OCI-LY7 (cell line): ENCODE measurements around the gene DENND1A. TPM values are rescaled to one million over a fixed set of nuclear protein-coding genes. Genes with fewer than 3 reads are reported as not detected.

Experiments
- BruUV-seq: library from RNA; stranded (reverse); fragments of 400-500 nt; replicated peaks from 2 replicates; lab custom pipeline; 2021; lab: Mats Ljungman, UMichigan
- CTCF ChIA-PET: fragments of 300-600 bp; sonication (Branson Sonifier 250); formaldehyde crosslinking; loops from one replicate; lab custom pipeline; 2022; ENCODE audit warnings: antibody characterized with exemption; ENCODE audit not compliant: unreplicated experiment; lab: Charles Lee
- POLR2A ChIA-PET: fragments of 300-600 bp; sonication (Branson Sonifier 250); formaldehyde crosslinking; loops from one replicate; lab custom pipeline; 2022; ENCODE audit warnings: antibody characterized with exemption; lab: Charles Lee
- DNase-seq: peaks from one replicate; pipeline ENCODE4 v3.0.0-alpha.2; 2015; ENCODE audit warnings: low spot score
- H2AFZ ChIP-seq: fragments of 200-600 bp; sonication (generic), shearing (Covaris generic); 2 replicates; pipeline ENCODE4 v1.6.1; 2014; ENCODE audit warnings: mild to moderate bottlenecking, antibody characterized with exemption, low read length, moderate library complexity
- H3K27ac ChIP-seq: fragments of 200-600 bp; sonication (generic); 2 replicates; pipeline ENCODE4 v1.5.1; 2014; ENCODE audit warnings: mixed run types, low read depth, mild to moderate bottlenecking, moderate library complexity, low read length, inconsistent platforms; ENCODE audit not compliant: poor library complexity, severe bottlenecking
- H3K36me3 ChIP-seq: fragments of 200-600 bp; sonication (generic); 2 replicates; pipeline ENCODE4 v1.6.1; 2014; ENCODE audit warnings: mild to moderate bottlenecking, antibody characterized with exemption, low read length, moderate library complexity, mixed read lengths; ENCODE audit not compliant: insufficient read depth
- H3K4me1 ChIP-seq: fragments of 200-600 bp; sonication (generic); 2 replicates; pipeline ENCODE4 v1.5.1; 2014; ENCODE audit warnings: mild to moderate bottlenecking, low read length; ENCODE audit not compliant: insufficient read depth, poor library complexity, severe bottlenecking
- H3K4me2 ChIP-seq: fragments of 200-600 bp; sonication (generic); 2 replicates; pipeline ENCODE4 v1.6.1; 2014; ENCODE audit warnings: mild to moderate bottlenecking, low read length
- H3K4me3 ChIP-seq: fragments of 200-600 bp; sonication (generic); 2 replicates; pipeline ENCODE4 v1.5.1; 2014; ENCODE audit warnings: mild to moderate bottlenecking, low read depth, low read length; ENCODE audit not compliant: poor library complexity, severe bottlenecking
- H3K79me2 ChIP-seq: fragments of 200-600 bp; sonication (generic); 2 replicates; pipeline ENCODE4 v1.6.1; 2016; ENCODE audit warnings: low read depth, mild to moderate bottlenecking, low read length, moderate library complexity, mixed read lengths; ENCODE audit not compliant: insufficient read depth
- H3K9me2 ChIP-seq: fragments of 200-600 bp; sonication (generic); 2 replicates; pipeline ENCODE4 v1.6.1; 2016; ENCODE audit warnings: mild to moderate bottlenecking, low read length, mixed read lengths; ENCODE audit not compliant: insufficient read depth
- H3K9me3 ChIP-seq: fragments of 200-600 bp; sonication (generic); 2 replicates; pipeline ENCODE4 v1.6.1; 2014; ENCODE audit warnings: mild to moderate bottlenecking, mixed run types, low read length, mixed read lengths
- H4K20me1 ChIP-seq: fragments of 200-600 bp; sonication (generic); 2 replicates; pipeline ENCODE4 v1.6.1; 2014; ENCODE audit warnings: mild to moderate bottlenecking, antibody characterized with exemption, low read length, moderate library complexity, mixed read lengths; ENCODE audit not compliant: insufficient read depth
- EZH2phosphoT487 ChIP-seq: fragments of 200-600 bp; sonication (generic); IDR thresholded peaks from 2 replicates; pipeline ENCODE4 v1.6.1; 2018; ENCODE audit warnings: low read depth, borderline replicate concordance, mild to moderate bottlenecking, mixed run types, antibody characterized with exemption, low read length, moderate library complexity, mixed read lengths
- intact Hi-C: fragments of 100-400 bp; cut with micrococcal nuclease; formaldehyde crosslinking; loops from one replicate; pipeline ENCODE4 v1.10.0; 2022; ENCODE audit not compliant: unreplicated experiment
- total RNA-seq, 2 experiments: library from RNA; depleted of rRNA in 1 of 2; stranded (reverse); fragments of >200 nt in 1 of 2; shearing (Covaris generic) in 1 of 2; gene quantifications; 2 replicates each; pipeline ENCODE4 v1.2.3, GENCODE V29; 2014 to 2022
- TF ChIP-seq, protein P1 (sequence below): fragments of 200-600 bp; sonication (generic); conservative IDR thresholded peaks from 2 replicates; pipeline ENCODE4 v1.5.1; 2014; ENCODE audit warnings: mild to moderate bottlenecking, antibody characterized with exemption, low read length, moderate library complexity, mixed read lengths

The DENND1A gene
- total RNA-seq, 2 experiments from 2014 or later = 17.9 to 36.3 TPM

DNA sequence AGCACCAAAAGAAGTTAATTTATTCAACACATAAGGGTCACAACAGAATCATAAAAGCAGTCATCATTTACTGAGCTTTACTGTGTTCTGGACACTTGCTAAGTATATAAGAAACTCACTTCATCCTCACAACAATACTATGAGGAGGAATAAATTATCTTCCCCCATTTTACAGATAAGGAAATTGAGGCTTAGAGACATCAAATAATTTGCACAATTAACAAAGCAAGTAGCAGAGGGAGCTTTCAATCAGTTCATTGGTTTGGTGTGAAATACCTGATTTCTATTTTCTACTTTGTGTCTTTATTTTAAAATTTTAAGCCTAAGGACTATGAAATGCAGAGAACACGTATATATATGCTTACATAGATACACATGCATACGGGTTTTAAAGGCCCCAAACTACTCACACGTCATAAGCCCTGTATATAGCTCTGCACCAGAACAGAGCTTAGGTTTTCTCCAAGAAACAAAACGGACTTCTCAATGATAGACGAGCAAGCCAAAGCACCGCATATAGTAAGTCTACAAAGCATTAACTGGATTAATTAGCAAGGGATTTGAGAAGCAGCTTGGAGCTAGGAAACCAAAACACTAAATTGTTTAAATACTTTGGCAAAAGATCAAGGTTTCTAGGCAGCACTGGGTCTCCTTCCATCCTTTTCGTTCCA is 95.6 kb downstream of the DENND1A start:
- no peak for DNase-seq
- H3K4me1 ChIP-seq = peaks cover 7% of the 10 kb centered on the region
- ChIA-PET POLR2A (interaction anchor here (0.6 to 1.5 kb wide), 7 partner anchors 10 to 474 kb away, joined by 3 to 6 read pairs (median 4); no protein-coding TSS in a partner anchor), CTCF (no interaction called here)
- H3K36me3 ChIP-seq = no peaks in the 10 kb centered on the region
- no peak overlapping the region for H3K4me3 ChIP-seq
- no peaks in the 10 kb centered on the region for H3K9me2 ChIP-seq
- H3K27ac ChIP-seq = no peak overlapping the region
- intact Hi-C loops = no loop called here
- H3K9me3 ChIP-seq = peaks cover 9% of the 10 kb centered on the region; the same call in 1 of the 2 replicates
- no peak for TF ChIP-seq EZH2phosphoT487
- TF ChIP-seq, protein P1, sequence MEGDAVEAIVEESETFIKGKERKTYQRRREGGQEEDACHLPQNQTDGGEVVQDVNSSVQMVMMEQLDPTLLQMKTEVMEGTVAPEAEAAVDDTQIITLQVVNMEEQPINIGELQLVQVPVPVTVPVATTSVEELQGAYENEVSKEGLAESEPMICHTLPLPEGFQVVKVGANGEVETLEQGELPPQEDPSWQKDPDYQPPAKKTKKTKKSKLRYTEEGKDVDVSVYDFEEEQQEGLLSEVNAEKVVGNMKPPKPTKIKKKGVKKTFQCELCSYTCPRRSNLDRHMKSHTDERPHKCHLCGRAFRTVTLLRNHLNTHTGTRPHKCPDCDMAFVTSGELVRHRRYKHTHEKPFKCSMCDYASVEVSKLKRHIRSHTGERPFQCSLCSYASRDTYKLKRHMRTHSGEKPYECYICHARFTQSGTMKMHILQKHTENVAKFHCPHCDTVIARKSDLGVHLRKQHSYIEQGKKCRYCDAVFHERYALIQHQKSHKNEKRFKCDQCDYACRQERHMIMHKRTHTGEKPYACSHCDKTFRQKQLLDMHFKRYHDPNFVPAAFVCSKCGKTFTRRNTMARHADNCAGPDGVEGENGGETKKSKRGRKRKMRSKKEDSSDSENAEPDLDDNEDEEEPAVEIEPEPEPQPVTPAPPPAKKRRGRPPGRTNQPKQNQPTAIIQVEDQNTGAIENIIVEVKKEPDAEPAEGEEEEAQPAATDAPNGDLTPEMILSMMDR = no peak
- no peak overlapping the region for H2AFZ ChIP-seq
- no peaks in the 10 kb centered on the region for H3K79me2 ChIP-seq
- H3K4me2 ChIP-seq = no peak overlapping the region
- no peaks in the 10 kb centered on the region for H4K20me1 ChIP-seq
- no TSS peak for BruUV-seq

DNA sequence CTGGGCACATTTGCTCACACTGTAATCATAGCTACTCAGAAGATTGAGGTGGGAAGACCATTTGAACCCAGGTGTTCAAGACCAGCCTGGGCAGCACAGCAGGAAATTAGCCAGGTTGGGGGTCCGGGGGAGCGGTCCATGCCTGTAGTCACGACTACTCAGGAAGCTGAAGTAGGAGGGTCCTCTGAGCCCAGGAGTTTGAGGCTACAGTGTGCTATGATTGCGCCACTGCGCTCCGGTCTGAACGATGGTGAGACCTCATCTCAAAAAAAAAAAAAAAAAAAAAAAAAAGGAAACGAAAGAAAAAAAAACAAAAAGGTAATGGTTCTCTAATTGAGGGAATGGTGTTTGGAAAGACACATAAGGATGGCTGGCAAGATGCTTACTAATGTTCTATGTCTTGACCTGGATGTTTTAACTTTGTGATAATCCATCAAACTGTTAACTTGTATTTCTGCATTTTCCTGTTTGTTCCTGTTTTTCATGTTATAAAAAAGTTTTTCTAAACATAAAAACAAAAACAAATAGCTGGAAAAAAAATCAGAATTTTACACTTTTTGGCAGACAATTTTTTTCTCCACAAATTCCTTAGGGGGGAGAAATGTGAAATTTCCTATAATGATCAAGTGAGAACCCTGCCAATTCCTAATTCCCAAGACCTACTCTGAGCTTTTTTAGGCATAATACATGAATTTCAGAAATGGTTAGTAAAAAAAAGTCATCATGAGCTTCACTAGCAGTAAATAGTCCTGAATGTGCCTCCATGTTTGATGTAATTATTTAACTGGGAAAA is 96.9 kb downstream of the DENND1A start:
- BruUV-seq = no TSS peak
- no peaks in the 10 kb centered on the region for H4K20me1 ChIP-seq

More for the DNA sequence above, 96.9 kb downstream of the DENND1A start:
- Histone ChIP-seq H3K4me3 (no peak overlapping the region), H3K9me3 (peaks cover 22% of the 10 kb centered on the region), H3K36me3 (no peaks in the 10 kb centered on the region), H3K27ac (no peak overlapping the region), H3K4me1 (peaks cover 7% of the 10 kb centered on the region), H2AFZ (no peak overlapping the region), H3K9me2 (no peaks in the 10 kb centered on the region), H3K79me2 (no peaks in the 10 kb centered on the region), H3K4me2 (no peak overlapping the region)
- POLR2A ChIA-PET = interaction anchor here (0.7 to 1.3 kb wide), 7 partner anchors 9 to 155 kb away, joined by 4 to 6 read pairs (median 5); no protein-coding TSS in a partner anchor
- TF ChIP-seq, protein P1 = no peak
- no peak for TF ChIP-seq EZH2phosphoT487
- intact Hi-C loops = no loop called here
- no peak for DNase-seq
- CTCF ChIA-PET = no interaction called here
